Prostate gland (tissue), 2 donors: Measurements from ENCODE around the gene PDXP. TPM values are rescaled to one million over a fixed set of nuclear protein-coding genes. Genes with fewer than 3 reads are reported as not detected.

ENCODE experiments used
- DNase-seq: peaks from one replicate; pipeline ENCODE4 v3.0.0-alpha.2; 2019; ENCODE audit warnings: low spot score
- H3K27ac ChIP-seq, 2 donors: fragments of 200-600 bp; sonication (generic); 2 replicates each; pipeline ENCODE4 v1.5.1; 2017 to 2019
- H3K27me3 ChIP-seq: fragments of 200-600 bp; sonication (generic); replicated peaks from 2 replicates; pipeline ENCODE4 v1.5.1; 2019; ENCODE audit not compliant: insufficient read depth
- H3K36me3 ChIP-seq, 2 donors: fragments of 200-600 bp; sonication (generic); 1 replicate in 1 of 2; 2 replicates in 1 of 2; pipeline versions ENCODE4 v1.5.1 to v1.8.1; 2017 to 2019
- H3K4me1 ChIP-seq: fragments of 200-600 bp; sonication (generic); replicated peaks from 2 replicates; pipeline ENCODE4 v1.5.1; 2019
- H3K4me3 ChIP-seq, 2 donors: fragments of 200-600 bp; sonication (generic); 2 replicates each; pipeline ENCODE4 v1.5.1; 2017 to 2019
- H3K9me3 ChIP-seq: fragments of 200-600 bp; sonication (generic); 2 replicates; pipeline ENCODE4 v1.5.1; 2017
- CTCF ChIP-seq, 4 experiments: fragments of 200-600 bp in 2 of 4; fragments of 450-650 bp in 2 of 4; sonication (generic) in 2 of 4; IDR thresholded peaks; 1 replicate in 3 of 4; 2 replicates in 1 of 4; pipeline ENCODE4 v1.5.1; 2016 to 2019; ENCODE audit warnings: antibody characterized with exemption in 4 of 4, mild to moderate bottlenecking in 2 of 4, moderate library complexity in 2 of 4
- POLR2A ChIP-seq: fragments of 450-650 bp; IDR thresholded peaks from one replicate; pipeline ENCODE4 v1.6.1; 2016; ENCODE audit warnings: antibody characterized with exemption, mild to moderate bottlenecking
- POLR2AphosphoS5 ChIP-seq: sonication (generic); formaldehyde crosslinking; IDR thresholded peaks from one replicate; pipeline ENCODE4 v1.6.1; 2017; ENCODE audit warnings: antibody characterized with exemption
- WGBS: methylation state at CpG from one replicate; pipeline ENCODE4 v1.1.5; 2018; 5-methylcytosine and 5-hydroxymethylcytosine counted together
- intact Hi-C: fragments of 100-400 bp; cut with DNase I; formaldehyde crosslinking; loops from one replicate; pipeline ENCODE4 v1.14.2; 2022
- total RNA-seq, 2 donors: library from RNA; depleted of rRNA; stranded (reverse); fragments of >200 nt; gene quantifications; one replicate each; pipeline ENCODE4 v1.1.0, GENCODE V29; 2016

Gene PDXP
- total RNA-seq, 2 donors from 2014 or later = 12.9 to 87.8 TPM

GRCh38 chr22:37674951-37675929, 16.7 kb downstream of the PDXP start, which contains the start of gene LGALS1:
Gene LGALS1, plus strand, starts transcription at chr22:37675636. Its CDS starts 67 bp downstream, at chr22:37675703.
- Histone ChIP-seq H3K27ac (peak within 1 kb of the TSS; percentile 85 to 91), H3K9me3 (no peaks in the 10 kb centered on the region), H3K27me3 (no peaks in the 10 kb centered on the region), H3K4me3 (peak within 1 kb of the TSS; percentile 38 to 49), H3K4me1 (peaks cover 16% of the 10 kb centered on the region), H3K36me3 (no peaks in the 10 kb centered on the region)
- peak; percentile 91 for DNase-seq
- TF ChIP-seq POLR2A (peak; percentile 44), POLR2AphosphoS5 (peak; percentile 88), CTCF (IDR thresholded peaks at IDR 0.05) (peak in 3 of 4 experiments; percentile 18 to 30 (median 29))
- intact Hi-C loops = loop anchor here (5.0 kb wide), 1 partner anchor 33 kb away; no protein-coding TSS in a partner anchor
- 2% methylated on average over 33 of the region's 34 CpGs for WGBS

- H3K4me3 ChIP-seq = peak overlapping the region; percentile 38 to 49
- no peak for TF ChIP-seq POLR2A
- no peak for TF ChIP-seq POLR2AphosphoS5
- TF ChIP-seq CTCF (IDR thresholded peaks at IDR 0.05) = no peak
- H3K36me3 ChIP-seq = no peaks in the 10 kb centered on the region
- peaks cover 16% of the 10 kb centered on the region for H3K4me1 ChIP-seq
- DNase-seq = no peak
- peak overlapping the region; percentile 85 to 91 for H3K27ac ChIP-seq
- H3K27me3 ChIP-seq = no peaks in the 10 kb centered on the region
- intact Hi-C loops = loop anchor here (5.0 kb wide), 1 partner anchor 34 kb away; no protein-coding TSS in a partner anchor
- no peaks in the 10 kb centered on the region for H3K9me3 ChIP-seq
- 3% methylated on average over 17 of the region's 17 CpGs for WGBS
Observed at GRCh38 chr22:37675930-37676735, 17.6 kb downstream of the PDXP start.

- TF ChIP-seq POLR2AphosphoS5 (peak; percentile 83), POLR2A (peak; percentile 46), CTCF (IDR thresholded peaks at IDR 0.05) (no peak)
- peak overlapping the region; percentile 38 to 49 for H3K4me3 ChIP-seq
- H3K9me3 ChIP-seq = no peaks in the 10 kb centered on the region
- H3K36me3 ChIP-seq = no peaks in the 10 kb centered on the region
- peak overlapping the region; percentile 85 to 91 for H3K27ac ChIP-seq
- no peaks in the 10 kb centered on the region for H3K27me3 ChIP-seq
- H3K4me1 ChIP-seq = peaks cover 16% of the 10 kb centered on the region
- DNase-seq = peak; percentile 76
- under 1% methylated on average over 42 of the region's 42 CpGs for WGBS
- intact Hi-C loops = loop anchor here (5.0 kb wide), 1 partner anchor 35 kb away; no protein-coding TSS in a partner anchor
Observed at GRCh38 chr22:37676736-37677492, 18.4 kb downstream of the PDXP start.

GRCh38 chr22:37677493-37677974, 19.0 kb downstream of the PDXP start:
- H3K36me3 ChIP-seq = no peaks in the 10 kb centered on the region
- no peaks in the 10 kb centered on the region for H3K9me3 ChIP-seq
- H3K4me3 ChIP-seq = peak overlapping the region; percentile 38 to 49
- TF ChIP-seq CTCF (IDR thresholded peaks at IDR 0.05) (no peak), POLR2AphosphoS5 (no peak), POLR2A (no peak)
- WGBS = 61% methylated on average over 15 of the region's 15 CpGs
- no peak for DNase-seq
- peak overlapping the region; percentile 85 to 91 for H3K27ac ChIP-seq
- H3K4me1 ChIP-seq = peaks cover 16% of the 10 kb centered on the region
- intact Hi-C loops = loop anchor here (5.0 kb wide), 1 partner anchor 35 kb away; no protein-coding TSS in a partner anchor
- H3K27me3 ChIP-seq = no peaks in the 10 kb centered on the region
